ENCODE data around the gene CHEK2.
"Not testable (repeated sequence)": the region's sequence is repeated elsewhere in the genome, so short reads cannot be mapped to it uniquely, and the experiment has no call there.

The CHEK2 gene

GRCh38 chr22:28738876-28739275, 2.7 kb downstream of the CHEK2 start:
- not testable (repeated sequence) for H3K9ac ChIP-seq (ENCODE audit: low read depth, low read length); H3K9me3 ChIP-seq (ENCODE audit: insufficient read depth, low read depth, low read length); H3K27me3 ChIP-seq (ENCODE audit: insufficient read depth, low read length); H3K4me3 ChIP-seq (ENCODE audit: low read length); H3K27ac ChIP-seq (ENCODE audit: low read depth, low read length)
- Histone ChIP-seq H3K4me1 (ENCODE audit: insufficient read depth, low read length) (peaks cover 31% of the 10 kb centered on the region), H3K36me3 (ENCODE audit: insufficient read depth, low read length) (peaks cover 15% of the 10 kb centered on the region)
- WGBS = 94% methylated on average over 8 of the region's 8 CpGs

GRCh38 chr22:28737701-28738100, 3.9 kb downstream of the CHEK2 start:
- WGBS = 93% methylated on average over 3 of the region's 3 CpGs
- H3K4me1 ChIP-seq (ENCODE audit: insufficient read depth, low read length) = peaks cover 26% of the 10 kb centered on the region
- H3K36me3 ChIP-seq (ENCODE audit: insufficient read depth, low read length) = peaks cover 22% of the 10 kb centered on the region

GRCh38 chr22:28736301-28737155, 5.1 kb downstream of the CHEK2 start:
- no peaks in the 10 kb centered on the region for H3K27me3 ChIP-seq (ENCODE audit: insufficient read depth, low read length)

More at GRCh38 chr22:28737701-28738100, 3.9 kb downstream of the CHEK2 start:
- Histone ChIP-seq H3K9me3 (ENCODE audit: insufficient read depth, low read depth, low read length) (no peaks in the 10 kb centered on the region), H3K4me3 (ENCODE audit: low read length) (no peak overlapping the region), H3K27ac (ENCODE audit: low read depth, low read length) (no peak overlapping the region), H3K27me3 (ENCODE audit: insufficient read depth, low read length) (no peaks in the 10 kb centered on the region), H3K9ac (ENCODE audit: low read depth, low read length) (no peak overlapping the region)

GRCh38 chr22:28734393-28734792, 7.2 kb downstream of the CHEK2 start:
- 90% methylated on average over 6 of the region's 6 CpGs for WGBS
- H3K9me3 ChIP-seq (ENCODE audit: insufficient read depth, low read depth, low read length) = no peaks in the 10 kb centered on the region
- no peaks in the 10 kb centered on the region for H3K27me3 ChIP-seq (ENCODE audit: insufficient read depth, low read length)
- H3K9ac ChIP-seq (ENCODE audit: low read depth, low read length) = no peak overlapping the region
- H3K27ac ChIP-seq (ENCODE audit: low read depth, low read length) = peak overlapping the region; percentile 4; the same call in 1 of the 2 replicates
- H3K36me3 ChIP-seq (ENCODE audit: insufficient read depth, low read length) = peaks cover 34% of the 10 kb centered on the region
- no peak overlapping the region for H3K4me3 ChIP-seq (ENCODE audit: low read length)
- peaks cover 26% of the 10 kb centered on the region for H3K4me1 ChIP-seq (ENCODE audit: insufficient read depth, low read length)

More at GRCh38 chr22:28736301-28737155, 5.1 kb downstream of the CHEK2 start:
- Histone ChIP-seq H3K36me3 (ENCODE audit: insufficient read depth, low read length) (peaks cover 28% of the 10 kb centered on the region), H3K27ac (ENCODE audit: low read depth, low read length) (peak overlapping the region; percentile 78), H3K4me1 (ENCODE audit: insufficient read depth, low read length) (peaks cover 26% of the 10 kb centered on the region), H3K9ac (ENCODE audit: low read depth, low read length) (peak overlapping the region; percentile 16; the same call in 1 of the 2 replicates), H3K4me3 (ENCODE audit: low read length) (peak overlapping the region; percentile 11; the same call in 1 of the 2 replicates), H3K9me3 (ENCODE audit: insufficient read depth, low read depth, low read length) (no peaks in the 10 kb centered on the region)
- 46% methylated on average over 7 of the region's 7 CpGs for WGBS

- WGBS = 90% methylated on average over 3 of the region's 3 CpGs
- Histone ChIP-seq H3K27ac (ENCODE audit: low read depth, low read length) (no peak overlapping the region), H3K9ac (ENCODE audit: low read depth, low read length) (no peak overlapping the region), H3K9me3 (ENCODE audit: insufficient read depth, low read depth, low read length) (no peaks in the 10 kb centered on the region), H3K4me3 (ENCODE audit: low read length) (no peak overlapping the region), H3K36me3 (ENCODE audit: insufficient read depth, low read length) (peaks cover 62% of the 10 kb centered on the region), H3K27me3 (ENCODE audit: insufficient read depth, low read length) (no peaks in the 10 kb centered on the region), H3K4me1 (ENCODE audit: insufficient read depth, low read length) (no peaks in the 10 kb centered on the region)
Measured at GRCh38 chr22:28730179-28730578, 11.4 kb downstream of the CHEK2 start.

- Histone ChIP-seq H3K27me3 (ENCODE audit: insufficient read depth, low read length) (no peaks in the 10 kb centered on the region), H3K9ac (ENCODE audit: low read depth, low read length) (no peak overlapping the region), H3K9me3 (ENCODE audit: insufficient read depth, low read depth, low read length) (no peaks in the 10 kb centered on the region), H3K36me3 (ENCODE audit: insufficient read depth, low read length) (peaks cover 67% of the 10 kb centered on the region), H3K27ac (ENCODE audit: low read depth, low read length) (no peak overlapping the region), H3K4me3 (ENCODE audit: low read length) (no peak overlapping the region), H3K4me1 (ENCODE audit: insufficient read depth, low read length) (no peaks in the 10 kb centered on the region)
- WGBS = 95% methylated on average over 9 of the region's 10 CpGs
Measured at GRCh38 chr22:28728621-28729313, 12.9 kb downstream of the CHEK2 start.

- no peaks in the 10 kb centered on the region for H3K27me3 ChIP-seq (ENCODE audit: insufficient read depth, low read length)
- H3K9ac ChIP-seq (ENCODE audit: low read depth, low read length) = no peak overlapping the region
- 91% methylated on average over 1 of the region's 1 CpG for WGBS
- H3K4me3 ChIP-seq (ENCODE audit: low read length) = no peak overlapping the region
- peaks cover 64% of the 10 kb centered on the region for H3K36me3 ChIP-seq (ENCODE audit: insufficient read depth, low read length)
- H3K4me1 ChIP-seq (ENCODE audit: insufficient read depth, low read length) = no peaks in the 10 kb centered on the region
- no peak overlapping the region for H3K27ac ChIP-seq (ENCODE audit: low read depth, low read length)
- no peaks in the 10 kb centered on the region for H3K9me3 ChIP-seq (ENCODE audit: insufficient read depth, low read depth, low read length)
Measured at GRCh38 chr22:28728002-28728401, 13.6 kb downstream of the CHEK2 start.

GRCh38 chr22:28718044-28718443, 23.6 kb downstream of the CHEK2 start:
- 100% methylated on average over 3 of the region's 3 CpGs for WGBS
- H3K36me3 ChIP-seq (ENCODE audit: insufficient read depth, low read length) = peaks cover 68% of the 10 kb centered on the region

GRCh38 chr22:28716686-28717085, 24.9 kb downstream of the CHEK2 start:
- no peaks in the 10 kb centered on the region for H3K27me3 ChIP-seq (ENCODE audit: insufficient read depth, low read length)
- no peaks in the 10 kb centered on the region for H3K4me1 ChIP-seq (ENCODE audit: insufficient read depth, low read length)
- H3K36me3 ChIP-seq (ENCODE audit: insufficient read depth, low read length) = peaks cover 67% of the 10 kb centered on the region
- no peak overlapping the region for H3K9ac ChIP-seq (ENCODE audit: low read depth, low read length)
- H3K4me3 ChIP-seq (ENCODE audit: low read length) = no peak overlapping the region
- no peaks in the 10 kb centered on the region for H3K9me3 ChIP-seq (ENCODE audit: insufficient read depth, low read depth, low read length)
- WGBS = 100% methylated on average over 3 of the region's 3 CpGs
- no peak overlapping the region for H3K27ac ChIP-seq (ENCODE audit: low read depth, low read length)

More at GRCh38 chr22:28718044-28718443, 23.6 kb downstream of the CHEK2 start:
- no peaks in the 10 kb centered on the region for H3K4me1 ChIP-seq (ENCODE audit: insufficient read depth, low read length)
- H3K9me3 ChIP-seq (ENCODE audit: insufficient read depth, low read depth, low read length) = no peaks in the 10 kb centered on the region
- no peaks in the 10 kb centered on the region for H3K27me3 ChIP-seq (ENCODE audit: insufficient read depth, low read length)
- H3K4me3 ChIP-seq (ENCODE audit: low read length) = no peak overlapping the region
- no peak overlapping the region for H3K9ac ChIP-seq (ENCODE audit: low read depth, low read length)
- H3K27ac ChIP-seq (ENCODE audit: low read depth, low read length) = no peak overlapping the region

- H3K4me1 ChIP-seq (ENCODE audit: insufficient read depth, low read length) = no peaks in the 10 kb centered on the region
- H3K36me3 ChIP-seq (ENCODE audit: insufficient read depth, low read length) = peaks cover 69% of the 10 kb centered on the region
- WGBS = 95% methylated on average over 7 of the region's 7 CpGs
- H3K9ac ChIP-seq (ENCODE audit: low read depth, low read length) = no peak overlapping the region
- no peak overlapping the region for H3K27ac ChIP-seq (ENCODE audit: low read depth, low read length)
- H3K4me3 ChIP-seq (ENCODE audit: low read length) = no peak overlapping the region
- no peaks in the 10 kb centered on the region for H3K9me3 ChIP-seq (ENCODE audit: insufficient read depth, low read depth, low read length)
- no peaks in the 10 kb centered on the region for H3K27me3 ChIP-seq (ENCODE audit: insufficient read depth, low read length)
Measured at GRCh38 chr22:28715611-28716010, 26.0 kb downstream of the CHEK2 start.

- peaks cover 70% of the 10 kb centered on the region for H3K36me3 ChIP-seq (ENCODE audit: insufficient read depth, low read length)
- no peak overlapping the region for H3K4me3 ChIP-seq (ENCODE audit: low read length)
- no peak overlapping the region for H3K9ac ChIP-seq (ENCODE audit: low read depth, low read length)
- H3K27ac ChIP-seq (ENCODE audit: low read depth, low read length) = no peak overlapping the region
- H3K27me3 ChIP-seq (ENCODE audit: insufficient read depth, low read length) = no peaks in the 10 kb centered on the region
- 94% methylated on average over 2 of the region's 2 CpGs for WGBS
- no peaks in the 10 kb centered on the region for H3K4me1 ChIP-seq (ENCODE audit: insufficient read depth, low read length)
- no peaks in the 10 kb centered on the region for H3K9me3 ChIP-seq (ENCODE audit: insufficient read depth, low read depth, low read length)
Measured at GRCh38 chr22:28714043-28714628, 27.5 kb downstream of the CHEK2 start.
